Uterus (tissue), 4 donors: ENCODE results near the gene STAT2. TPM values are rescaled to one million over a fixed set of nuclear protein-coding genes. Genes with fewer than 3 reads are reported as not detected.

Experiments
- DNase-seq, 2 donors: peaks; one replicate each; pipeline ENCODE4 v3.0.0-alpha.2; 2019 to 2020
- H3K27ac ChIP-seq, 2 donors: fragments of 200-600 bp; sonication (generic); 1 replicate in 1 of 2; 2 replicates in 1 of 2; pipeline ENCODE4 v1.5.1; 2016 to 2018
- H3K27me3 ChIP-seq, 2 donors: fragments of 200-600 bp; sonication (generic); one replicate each; pipeline ENCODE4 v1.5.1; 2018 to 2019; ENCODE audit warnings: control low read depth in 1 of 2
- H3K36me3 ChIP-seq, 2 donors: fragments of 200-600 bp; sonication (generic); one replicate each; pipeline ENCODE4 v1.5.1; 2019; ENCODE audit warnings: control low read depth in 1 of 2
- H3K4me1 ChIP-seq, 2 donors: fragments of 200-600 bp; sonication (generic); one replicate each; pipeline ENCODE4 v1.5.1; 2018 to 2019; ENCODE audit warnings: control low read depth in 1 of 2
- H3K4me3 ChIP-seq, 2 donors: fragments of 200-600 bp; sonication (generic); 1 replicate in 1 of 2; 2 replicates in 1 of 2; pipeline ENCODE4 v1.5.1; 2018 to 2019; ENCODE audit warnings: mild to moderate bottlenecking in 1 of 2
- H3K9me3 ChIP-seq, 2 donors: fragments of 200-600 bp; sonication (generic); one replicate each; pipeline ENCODE4 v1.5.1; 2019; ENCODE audit warnings: control low read depth in 1 of 2
- CTCF ChIP-seq, 4 experiments: fragments of 200-600 bp in 2 of 4; fragments of 450-650 bp in 2 of 4; sonication (generic) in 2 of 4; IDR thresholded peaks; one replicate each; pipeline ENCODE4 v1.5.1; 2016 to 2019; ENCODE audit warnings: antibody characterized with exemption in 4 of 4, mild to moderate bottlenecking in 2 of 4, moderate library complexity in 1 of 4
- POLR2A ChIP-seq, 2 donors: fragments of 450-650 bp; IDR thresholded peaks; one replicate each; pipeline ENCODE4 v1.6.1; 2016; ENCODE audit warnings: antibody characterized with exemption in 2 of 2, mild to moderate bottlenecking in 1 of 2, moderate library complexity in 1 of 2
- intact Hi-C: fragments of 100-400 bp; cut with DNase I; formaldehyde crosslinking; loops from one replicate; pipeline ENCODE4 v1.15.1; 2023; ENCODE audit warnings: low total_unique reads
- total RNA-seq, 4 donors: library from RNA; depleted of rRNA in 3 of 4; stranded (reverse); fragments of >200 nt in 3 of 4; gene quantifications; one replicate each; pipeline versions ENCODE4 v1.1.0 to v1.2.4, GENCODE V29; 2014 to 2023
- donor health status: DM: yes; HTN: yes; CAD: no.

Gene STAT2
- total RNA-seq, 4 donors from 2014 or later: 63.2 to 173 (median 122) TPM

GRCh38 chr12:56374726-56375597 lies 15.1 kb upstream of the STAT2 start:
- DNase-seq: no peak
- intact Hi-C loops: loop anchor here (2.0 kb wide), 1 partner anchor 24 kb away; no protein-coding TSS in a partner anchor
- no peak for TF ChIP-seq CTCF (IDR thresholded peaks at IDR 0.05)
- TF ChIP-seq POLR2A (IDR thresholded peaks at IDR 0.05): no peak
- Histone ChIP-seq H3K36me3 (no peaks in the 10 kb centered on the region), H3K4me1 (no peaks in the 10 kb centered on the region), H3K27ac (no peak overlapping the region), H3K9me3 (no peaks in the 10 kb centered on the region), H3K27me3 (no peaks in the 10 kb centered on the region), H3K4me3 (no peak overlapping the region)

- intact Hi-C loops: no loop called here
- Histone ChIP-seq H3K9me3 (no peaks in the 10 kb centered on the region), H3K27me3 (no peaks in the 10 kb centered on the region), H3K4me1 (no peaks in the 10 kb centered on the region), H3K4me3 (no peak overlapping the region), H3K36me3 (no peaks in the 10 kb centered on the region), H3K27ac (no peak overlapping the region)
- TF ChIP-seq CTCF (IDR thresholded peaks at IDR 0.05) (no peak), POLR2A (IDR thresholded peaks at IDR 0.05) (no peak)
- no peak for DNase-seq
Observed at GRCh38 chr12:56373515-56373914, 13.6 kb upstream of the STAT2 start.

GRCh38 chr12:56366948-56367347 lies 7.0 kb upstream of the STAT2 start:
- Histone ChIP-seq H3K27ac (no peak overlapping the region), H3K36me3 (no peaks in the 10 kb centered on the region), H3K4me1 (no peaks in the 10 kb centered on the region), H3K27me3 (no peaks in the 10 kb centered on the region), H3K4me3 (no peak overlapping the region), H3K9me3 (no peaks in the 10 kb centered on the region)
- DNase-seq: no peak
- TF ChIP-seq CTCF (IDR thresholded peaks at IDR 0.05): no peak
- no peak for TF ChIP-seq POLR2A (IDR thresholded peaks at IDR 0.05)
- intact Hi-C loops: no loop called here

- H3K4me1 ChIP-seq: peaks cover 0 to 4% of the 10 kb centered on the region in 2 donors
- no peak within 1 kb of the TSS for H3K4me3 ChIP-seq
- H3K27me3 ChIP-seq: no peaks in the 10 kb centered on the region
- TF ChIP-seq POLR2A (IDR thresholded peaks at IDR 0.05) (no peak), CTCF (IDR thresholded peaks at IDR 0.05) (no peak)
- H3K27ac ChIP-seq: no peak within 1 kb of the TSS
- intact Hi-C loops: no loop called here
- no peaks in the 10 kb centered on the region for H3K36me3 ChIP-seq
- DNase-seq: no peak
- H3K9me3 ChIP-seq: no peaks in the 10 kb centered on the region
Observed at GRCh38 chr12:56362130-56363059, 2.5 kb upstream of the STAT2 start, which contains the start of gene APOF. Gene APOF, minus strand, starts transcription at chr12:56362857. Its CDS starts 112 bp downstream, at chr12:56362745.
